Sciatic nerve (tissue), 2 donors: ENCODE results near the gene STAC2. TPM values are rescaled to one million over a fixed set of nuclear protein-coding genes. Genes with fewer than 3 reads are reported as not detected.
"Not testable (repeated sequence)": the region's sequence is repeated elsewhere in the genome, so short reads cannot be mapped to it uniquely, and the experiment has no call there.

ENCODE experiments used
- ATAC-seq: fragments of 200-7000 bp; cut with Tn5 transposase; one replicate; pipeline ENCODE4 v1.9.1; 2020; ENCODE audit warnings: mild to moderate bottlenecking, moderate library complexity
- DNase-seq: peaks from one replicate; pipeline ENCODE4 v3.0.0-alpha.2; 2020; ENCODE audit warnings: low spot score
- intact Hi-C: fragments of 100-400 bp; cut with DNase I; formaldehyde crosslinking; loops from one replicate; pipeline ENCODE4 v1.14.2; 2022
- total RNA-seq: library from RNA; stranded (reverse); fragmentation: NEBNext Ultra II Directional; extraction: Animal tissue kit (Norgen Biotek cat#: 25700); gene quantifications from one replicate; pipeline ENCODE4 v1.2.1, GENCODE V29; 2021
- donor health status: DM: no; HTN: no; CAD: no.
- donor health status: DM: no; HTN: no; CAD: no.

Gene STAC2
- total RNA-seq: 0.49 TPM

GRCh38 chr17:39225308-39225958 is at the start of gene STAC2:
STAC2 (minus strand) TSS chr17:39225945; CDS start chr17:39225502, 443 bp downstream.
- DNase-seq: no peak
- intact Hi-C loops: no loop called here
- no peak for ATAC-seq

- intact Hi-C loops: no loop called here
- peak; percentile 70 for ATAC-seq
- no peak for DNase-seq
These were observed 45.8 kb upstream of the STAC2 start for GRCh38 chr17:39271546-39271945.

GRCh38 chr17:39270923-39271322 is 45.2 kb upstream of the STAC2 start:
- ATAC-seq (no peak), DNase-seq (no peak)
- intact Hi-C loops: no loop called here

GRCh38 chr17:39264119-39264518 is 38.4 kb upstream of the STAC2 start:
- ATAC-seq (peak; percentile 93), DNase-seq (no peak)
- intact Hi-C loops: no loop called here

GRCh38 chr17:39261286-39261685 is 35.5 kb upstream of the STAC2 start:
- intact Hi-C loops: no loop called here
- DNase-seq (no peak), ATAC-seq (no peak)

GRCh38 chr17:39252788-39253460 is 27.2 kb upstream of the STAC2 start:
- no peak for ATAC-seq
- intact Hi-C loops: no loop called here
- no peak for DNase-seq

- intact Hi-C loops: no loop called here
- ATAC-seq (no peak), DNase-seq (no peak)
These were observed 26.3 kb upstream of the STAC2 start for GRCh38 chr17:39251997-39252396.

GRCh38 chr17:39250076-39250475 is 24.3 kb upstream of the STAC2 start:
- intact Hi-C loops, DNase-seq, ATAC-seq: not testable (repeated sequence)

- DNase-seq: no peak
- ATAC-seq: no peak
- intact Hi-C loops: no loop called here
These were observed 20.5 kb upstream of the STAC2 start for GRCh38 chr17:39246274-39246673.

- DNase-seq (peak; percentile 94), ATAC-seq (peak; percentile 93)
- intact Hi-C loops: no loop called here
These were observed 19.1 kb upstream of the STAC2 start for GRCh38 chr17:39244600-39245570.

- DNase-seq (no peak), ATAC-seq (peak; percentile 48)
- intact Hi-C loops: no loop called here
These were observed 18.4 kb upstream of the STAC2 start for GRCh38 chr17:39244016-39244599.

- intact Hi-C loops: no loop called here
- DNase-seq (peak; percentile 38), ATAC-seq (no peak)
These were observed 17.4 kb upstream of the STAC2 start for GRCh38 chr17:39243155-39243554.

GRCh38 chr17:39240631-39241030 is 14.9 kb upstream of the STAC2 start:
- peak; percentile 10 for DNase-seq
- no peak for ATAC-seq
- intact Hi-C loops: no loop called here

- ATAC-seq: no peak
- intact Hi-C loops: no loop called here
- DNase-seq: peak; percentile 37
These were observed 14.0 kb upstream of the STAC2 start for GRCh38 chr17:39239640-39240314.

GRCh38 chr17:39238311-39238972 is 12.7 kb upstream of the STAC2 start:
- DNase-seq (no peak), ATAC-seq (peak; percentile 45)
- intact Hi-C loops: no loop called here

GRCh38 chr17:39237586-39237985 is 11.8 kb upstream of the STAC2 start:
- DNase-seq (no peak), ATAC-seq (no peak)
- intact Hi-C loops: no loop called here

- ATAC-seq (no peak), DNase-seq (no peak)
- intact Hi-C loops: no loop called here
These were observed 11.3 kb upstream of the STAC2 start for GRCh38 chr17:39236981-39237441.

GRCh38 chr17:39236450-39236927 is 10.7 kb upstream of the STAC2 start:
- DNase-seq (no peak), ATAC-seq (no peak)
- intact Hi-C loops: no loop called here
